ENCODE results near the gene PRDM16. TPM values are rescaled to one million over a fixed set of nuclear protein-coding genes. Genes with fewer than 3 reads are reported as not detected.

The PRDM16 gene
- total RNA-seq, 4 donors from 2014 or later, result 0.08 to 0.19 (median 0.12) TPM

DNA sequence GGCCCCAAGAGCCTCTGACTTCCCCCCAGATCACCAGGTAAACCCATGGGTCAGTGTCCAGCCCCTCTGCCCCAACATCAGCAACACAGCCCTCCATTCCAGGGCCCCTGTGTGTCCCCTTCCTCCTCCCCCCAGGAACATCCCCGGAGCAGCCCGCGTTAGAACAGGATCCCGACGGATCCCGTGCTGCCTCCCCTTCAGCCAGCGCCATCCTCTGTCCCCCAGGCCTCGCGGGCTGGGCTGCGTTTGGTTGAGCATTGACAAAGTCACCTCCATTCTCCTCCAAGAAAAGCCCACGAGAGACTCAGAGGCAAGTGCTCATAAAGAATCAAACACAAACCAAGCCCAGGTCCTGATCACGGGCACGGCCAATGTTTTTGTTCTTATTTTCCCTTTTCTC, 225.4 kb downstream of the PRDM16 start:
- peaks cover 0 to 90% (median 0%) of the 10 kb centered on the region in 4 donors for H3K27me3 ChIP-seq
- no peaks in the 10 kb centered on the region for H3K9me3 ChIP-seq
- 78 to 85% methylated on average over 5 to 13 of the region's 13 CpGs for WGBS, 2 donors
- no peak for TF ChIP-seq POLR2A (IDR thresholded peaks at IDR 0.05)
- TF ChIP-seq, protein P1, sequence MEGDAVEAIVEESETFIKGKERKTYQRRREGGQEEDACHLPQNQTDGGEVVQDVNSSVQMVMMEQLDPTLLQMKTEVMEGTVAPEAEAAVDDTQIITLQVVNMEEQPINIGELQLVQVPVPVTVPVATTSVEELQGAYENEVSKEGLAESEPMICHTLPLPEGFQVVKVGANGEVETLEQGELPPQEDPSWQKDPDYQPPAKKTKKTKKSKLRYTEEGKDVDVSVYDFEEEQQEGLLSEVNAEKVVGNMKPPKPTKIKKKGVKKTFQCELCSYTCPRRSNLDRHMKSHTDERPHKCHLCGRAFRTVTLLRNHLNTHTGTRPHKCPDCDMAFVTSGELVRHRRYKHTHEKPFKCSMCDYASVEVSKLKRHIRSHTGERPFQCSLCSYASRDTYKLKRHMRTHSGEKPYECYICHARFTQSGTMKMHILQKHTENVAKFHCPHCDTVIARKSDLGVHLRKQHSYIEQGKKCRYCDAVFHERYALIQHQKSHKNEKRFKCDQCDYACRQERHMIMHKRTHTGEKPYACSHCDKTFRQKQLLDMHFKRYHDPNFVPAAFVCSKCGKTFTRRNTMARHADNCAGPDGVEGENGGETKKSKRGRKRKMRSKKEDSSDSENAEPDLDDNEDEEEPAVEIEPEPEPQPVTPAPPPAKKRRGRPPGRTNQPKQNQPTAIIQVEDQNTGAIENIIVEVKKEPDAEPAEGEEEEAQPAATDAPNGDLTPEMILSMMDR (IDR thresholded peaks at IDR 0.05), result no peak
- no peak for DNase-seq
- H3K4me1 ChIP-seq, result no peaks in the 10 kb centered on the region
- no peak overlapping the region for H3K4me3 ChIP-seq
- no peak overlapping the region for H3K27ac ChIP-seq
- H3K36me3 ChIP-seq, result no peaks in the 10 kb centered on the region
- intact Hi-C loops (cut with DNase I), result no loop called here

DNA sequence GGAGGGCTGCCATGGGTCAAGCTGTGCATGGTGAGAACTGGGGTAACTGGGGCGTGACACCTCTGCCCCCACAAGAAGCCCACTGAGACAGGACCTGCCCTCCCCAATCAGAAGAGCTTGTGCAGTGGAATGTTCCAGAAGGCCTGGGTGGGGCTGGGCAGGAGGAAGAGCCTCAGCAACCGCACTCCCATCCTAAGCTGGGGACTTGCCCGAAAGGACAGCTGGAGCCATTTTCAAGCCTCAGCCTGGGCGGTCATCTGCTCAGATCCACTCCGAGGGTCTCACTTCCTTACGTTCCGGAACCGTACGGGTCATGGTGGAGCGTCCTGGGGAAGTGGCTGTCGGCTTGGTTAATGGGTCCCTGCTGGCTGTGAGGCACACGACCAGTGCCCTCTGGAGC, 226.8 kb downstream of the PRDM16 start:
- Histone ChIP-seq H3K4me1 (no peaks in the 10 kb centered on the region), H3K4me3 (no peak overlapping the region), H3K27ac (no peak overlapping the region), H3K36me3 (no peaks in the 10 kb centered on the region), H3K27me3 (peaks cover 0 to 77% (median 0%) of the 10 kb centered on the region in 4 donors), H3K9me3 (no peaks in the 10 kb centered on the region)
- no peak for TF ChIP-seq POLR2A (IDR thresholded peaks at IDR 0.05)
- TF ChIP-seq, protein P1 (IDR thresholded peaks at IDR 0.05), result no peak
- DNase-seq, result no peak
- intact Hi-C loops (cut with DNase I), result no loop called here
- WGBS, 2 donors, result 91% methylated on average over 10 of the region's 12 CpGs; no CpG with 5 or more reads in 1 of the 2 donors

- TF ChIP-seq, protein P1 (IDR thresholded peaks at IDR 0.05), result no peak
- no peak for TF ChIP-seq POLR2A (IDR thresholded peaks at IDR 0.05)
- intact Hi-C loops (cut with DNase I), result no loop called here
- peaks cover 0 to 76% (median 0%) of the 10 kb centered on the region in 4 donors for H3K27me3 ChIP-seq
- no peaks in the 10 kb centered on the region for H3K36me3 ChIP-seq
- H3K4me3 ChIP-seq, result no peak overlapping the region
- no peak for DNase-seq
- no peaks in the 10 kb centered on the region for H3K9me3 ChIP-seq
- H3K4me1 ChIP-seq, result no peaks in the 10 kb centered on the region
- H3K27ac ChIP-seq, result no peak overlapping the region
- 22 to 55% methylated on average over 2 to 3 of the region's 11 CpGs for WGBS, 2 donors
These were observed 227.3 kb downstream of the PRDM16 start for GRCh38 chr1:3296326-3296725.

DNA sequence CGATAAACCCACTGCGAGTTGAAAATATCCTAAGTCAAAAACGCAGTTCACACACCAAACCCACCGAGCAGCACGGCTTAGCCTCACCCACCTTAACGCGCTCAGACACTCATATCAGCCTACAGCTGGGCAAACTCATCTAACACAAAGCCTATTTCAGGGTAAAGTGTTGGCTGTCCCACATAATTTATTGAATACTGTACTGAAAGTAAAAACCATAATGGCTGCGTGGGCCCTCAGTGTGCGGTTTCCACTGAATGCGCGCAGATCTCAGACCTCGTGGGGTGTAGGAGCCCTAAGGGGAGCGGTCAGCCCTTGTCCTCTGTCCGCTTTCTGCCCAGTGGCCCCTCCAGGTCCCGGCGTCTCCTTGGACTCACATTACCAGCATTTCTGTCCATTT, 227.8 kb downstream of the PRDM16 start:
- no peak for TF ChIP-seq POLR2A (IDR thresholded peaks at IDR 0.05)
- TF ChIP-seq, protein P1 (IDR thresholded peaks at IDR 0.05), result no peak
- 77 to 79% methylated on average over 14 to 16 of the region's 16 CpGs for WGBS, 2 donors

DNA sequence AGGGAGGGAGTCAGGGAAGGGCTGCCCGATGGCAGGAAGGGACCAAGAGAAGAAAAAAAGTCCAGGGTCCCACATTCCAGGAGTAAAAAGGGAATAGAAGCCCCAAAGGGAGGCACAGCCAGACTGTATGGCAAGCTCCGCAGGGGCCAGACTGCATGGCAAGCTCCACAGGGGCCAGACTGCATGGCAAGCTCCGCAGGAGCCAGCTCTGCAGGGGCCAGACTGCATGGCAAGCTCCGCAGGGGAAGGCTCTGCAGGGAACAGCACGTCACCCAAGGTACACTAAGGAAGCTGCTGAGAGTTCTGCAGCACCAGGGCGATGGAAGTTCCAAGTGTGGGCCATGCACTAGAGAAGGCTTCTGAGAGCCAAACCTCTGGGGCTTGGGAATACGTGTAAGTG, 228.8 kb downstream of the PRDM16 start:
- Histone ChIP-seq H3K36me3 (no peaks in the 10 kb centered on the region), H3K27me3 (peaks cover 0 to 74% (median 0%) of the 10 kb centered on the region in 4 donors), H3K4me1 (no peaks in the 10 kb centered on the region), H3K27ac (no peak overlapping the region), H3K4me3 (no peak overlapping the region), H3K9me3 (no peaks in the 10 kb centered on the region)
- intact Hi-C loops (cut with DNase I), result no loop called here
- no peak for DNase-seq
- no peak for TF ChIP-seq POLR2A (IDR thresholded peaks at IDR 0.05)
- TF ChIP-seq, protein P1 (IDR thresholded peaks at IDR 0.05), result no peak
- WGBS, 2 donors, result 70 to 73% methylated on average over 5 to 7 of the region's 7 CpGs

More for the DNA sequence above, 227.8 kb downstream of the PRDM16 start:
- H3K27me3 ChIP-seq, result peaks cover 0 to 76% (median 0%) of the 10 kb centered on the region in 4 donors
- no peaks in the 10 kb centered on the region for H3K9me3 ChIP-seq
- H3K36me3 ChIP-seq, result no peaks in the 10 kb centered on the region
- no peak overlapping the region for H3K4me3 ChIP-seq
- no peaks in the 10 kb centered on the region for H3K4me1 ChIP-seq
- no peak for DNase-seq
- no peak overlapping the region for H3K27ac ChIP-seq
- intact Hi-C loops (cut with DNase I), result no loop called here
